Activated gamma-delta T cell treated with anti-CD3 and anti-CD28 coated beads, Interleukin-2, amount 50 U/mL, for 16 hours (primary cell): ENCODE measurements around the gene SRGAP2B.
"Not testable (repeated sequence)": the region's sequence is repeated elsewhere in the genome, so short reads cannot be mapped to it uniquely, and the experiment has no call there.

Experiments used
- DNase-seq: peaks from one replicate; pipeline ENCODE4 v3.0.0-alpha.2; 2020; ENCODE audit warnings: low read depth

Gene SRGAP2B

DNA sequence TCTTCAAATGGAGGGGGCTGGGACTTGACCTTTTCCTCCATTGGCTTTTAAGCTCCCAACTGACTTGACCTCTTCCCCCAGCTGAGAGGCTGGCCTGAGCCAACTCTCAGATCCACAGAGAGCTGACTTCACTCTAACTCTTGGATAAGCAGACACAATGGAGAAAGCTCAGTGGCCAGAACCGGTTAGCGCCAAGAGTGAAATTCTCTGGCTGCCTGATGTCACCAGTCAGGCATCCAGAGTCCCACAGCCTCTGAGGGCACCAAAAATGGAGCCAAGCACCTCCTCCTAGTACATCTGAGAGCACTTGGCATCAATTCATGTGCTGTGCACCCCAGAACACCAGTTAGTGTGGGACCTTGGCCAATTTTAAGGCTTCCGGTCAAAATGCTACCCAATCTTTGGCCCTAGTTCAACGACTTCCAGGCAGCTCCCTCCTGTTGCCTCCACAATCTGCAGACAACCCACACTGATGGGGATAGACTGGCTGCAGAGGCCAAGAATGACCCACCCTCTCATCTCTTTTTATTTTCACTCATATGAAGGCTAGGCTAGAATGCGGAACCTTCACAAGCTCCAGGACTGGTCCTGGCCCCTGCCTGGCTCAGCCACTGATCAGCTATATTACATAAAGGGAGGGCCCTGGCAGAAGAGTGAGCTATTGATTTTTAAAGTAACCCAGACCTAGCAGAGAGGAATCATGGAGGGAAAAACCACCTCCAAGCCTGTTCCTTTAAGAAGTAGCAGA lies 200.5 kb downstream of the SRGAP2B start:
- DNase-seq: not testable (repeated sequence)

GRCh38 chr1:144893710-144894438 lies 201.3 kb downstream of the SRGAP2B start:
- not testable (repeated sequence) for DNase-seq

- DNase-seq: not testable (repeated sequence)
Observed at GRCh38 chr1:144893062-144893461, 202.1 kb downstream of the SRGAP2B start.

DNA sequence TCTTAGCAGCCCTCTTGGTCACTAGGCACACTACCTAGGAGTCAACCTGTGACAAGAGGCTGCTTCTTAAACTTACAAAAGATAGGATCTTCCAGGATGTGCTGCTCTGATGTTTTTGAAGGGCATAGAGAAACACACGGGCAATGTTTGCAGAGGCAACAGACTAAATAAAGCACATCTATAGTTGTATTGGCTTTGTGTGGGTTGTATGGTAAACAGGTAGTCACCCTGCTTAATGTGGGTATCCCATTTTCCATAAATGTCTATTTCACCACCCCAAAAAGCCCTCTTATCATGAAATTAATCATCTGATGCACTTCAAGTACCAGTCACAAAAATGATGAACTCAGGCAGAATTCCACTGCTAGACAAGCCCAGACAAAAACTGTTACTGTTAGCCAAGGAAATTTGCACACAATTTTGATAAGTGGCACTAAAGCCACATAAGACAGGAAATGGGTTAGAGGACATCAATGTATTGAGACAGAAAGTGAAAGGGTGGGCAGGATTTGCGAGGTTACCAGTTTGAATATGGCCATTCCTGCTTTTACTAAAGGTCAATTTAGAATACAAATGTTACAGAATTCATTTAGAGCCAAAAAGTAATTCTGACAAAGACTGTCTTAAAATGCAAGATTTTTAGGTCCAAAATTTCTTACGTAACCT lies 205.5 kb downstream of the SRGAP2B start:
- not testable (repeated sequence) for DNase-seq

DNA sequence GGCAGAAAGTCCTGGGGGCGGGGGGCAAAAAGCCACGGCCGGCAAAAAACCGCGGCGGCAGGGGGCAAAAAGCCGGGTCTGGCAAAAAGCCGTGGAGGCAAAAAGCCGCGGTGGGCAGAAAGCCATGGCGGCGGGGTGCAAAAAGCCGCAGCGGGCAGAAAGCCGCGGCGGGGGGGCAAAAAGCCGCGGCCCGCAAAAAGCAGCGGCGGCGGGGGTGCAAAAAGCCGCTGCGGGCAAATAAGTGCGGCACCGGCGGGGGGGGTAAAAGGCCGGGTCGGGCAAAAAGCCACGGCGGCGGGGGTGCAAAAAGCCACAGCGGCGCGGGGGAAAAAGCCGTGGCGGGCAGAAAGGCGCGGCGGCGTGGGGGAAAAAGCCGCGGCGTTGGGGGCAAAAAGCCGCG lies 212.1 kb downstream of the SRGAP2B start:
- not testable (repeated sequence) for DNase-seq

DNA sequence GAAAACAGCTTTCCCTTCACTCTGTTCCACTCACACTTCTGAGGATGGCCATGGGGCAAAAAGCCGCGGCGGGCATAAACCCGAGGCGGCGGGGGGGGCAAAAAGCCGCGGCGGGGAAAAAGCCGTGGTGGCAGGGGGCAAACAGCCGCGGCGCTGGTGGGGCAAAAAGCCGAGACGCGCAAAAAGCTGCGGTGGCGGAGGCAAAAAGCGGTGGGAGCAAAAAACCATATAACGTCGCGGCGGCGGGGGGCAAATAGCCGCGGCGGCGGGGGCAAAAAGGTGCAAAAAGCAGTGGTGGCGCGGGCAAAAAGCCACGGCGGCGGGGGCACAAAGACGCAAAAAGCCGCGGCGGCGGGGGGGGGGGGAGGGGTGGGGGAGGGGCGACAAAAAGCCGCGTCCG lies 212.8 kb downstream of the SRGAP2B start:
- DNase-seq: not testable (repeated sequence)

- DNase-seq: not testable (repeated sequence)
Observed at GRCh38 chr1:144858607-144859006, 236.5 kb downstream of the SRGAP2B start.
